Measurements from ENCODE around the gene PARPBP. TPM values are rescaled to one million over a fixed set of nuclear protein-coding genes. Genes with fewer than 3 reads are reported as not detected.

The PARPBP gene
- total RNA-seq (2021; fragmentation: NEBNext Ultra II Directional; extraction: Animal tissue kit (Norgen Biotek cat#: 25700)), result 33.2 and 38.1 TPM in 2 replicates
- 5.3 and 10.9 TPM in 2 replicates for polyA plus RNA-seq (2011; rRNA removed)
- polyA plus RNA-seq (2011; cell fraction: cytosol; rRNA removed), result 16.8 TPM
- 5.2 TPM for polyA plus RNA-seq (2011; cell fraction: nucleus; rRNA removed)
- polyA plus RNA-seq (2012, experiment 1 of 2), result 14.8 to 22.9 TPM (median 15.8 TPM) in 4 replicates
- 3.8 TPM for polyA plus RNA-seq (2012, experiment 2 of 2)
- polyA plus RNA-seq (2013, experiment 1 of 2), result 19.9 TPM
- 20.2 TPM for polyA plus RNA-seq (2013, experiment 2 of 2)
- polyA minus RNA-seq (2011; rRNA and poly(A)+ RNA removed), result 18.7 and 22.7 TPM in 2 replicates
- 8.0 TPM for polyA minus RNA-seq (2011; cell fraction: cytosol; rRNA and poly(A)+ RNA removed)
- polyA minus RNA-seq (2011; cell fraction: nucleus; rRNA and poly(A)+ RNA removed), result 40.6 TPM
- long read RNA-seq, experiment 1, partial matches to known transcripts, result 18 of 37 reads
- long read RNA-seq, experiment 1, other reads (novel, unspliced or antisense), result 17 of 37 reads
- long read RNA-seq, experiment 2, partial matches to known transcripts, result 8 of 43 reads
- long read RNA-seq, experiment 2, other reads (novel, unspliced or antisense), result 26 of 43 reads

GRCh38 chr12:102119674-102120563, at the start of gene PARPBP, which contains the start of gene NUP37:
Gene PARPBP (plus strand): TSS chr12:102120183. CDS start chr12:102123889, 3,706 bp downstream.
Gene NUP37 (minus strand): TSS chr12:102120114. CDS start chr12:102118518, 1,596 bp downstream.
- POLR2A ChIA-PET (ENCODE audit: partially characterized antibody), result interaction anchor here (0.6 to 1.9 kb wide), 5 partner anchors 10 to 230 kb away, joined by 3 to 5 read pairs (median 3); no protein-coding TSS in a partner anchor
- Histone ChIP-seq H3K27ac (ENCODE audit: low read depth, low read length) (peak within 1 kb of the TSS; percentile 85), H3K79me1 (ENCODE audit: low read depth, low read length) (0 out of 2 replicates have a peak, but pooled peaks cover 4% of the 10 kb centered on the region)
- TF ChIP-seq EP300 (IDR thresholded peaks at IDR 0.05; ENCODE audit: borderline replicate concordance in 1 of 2, low read depth in 2 of 2, low read length in 2 of 2) (peak in 1 of 2 experiments; percentile 68; a peak in 1 of 3 replicates), POLR2A (IDR thresholded peaks at IDR 0.05; ENCODE audit: control extremely low read depth in 1 of 2, low read depth in 2 of 2, low read length in 2 of 2) (peak; percentile 88 to 98), CTBP2 (IDR thresholded peaks at IDR 0.05; ENCODE audit: borderline replicate concordance, insufficient read depth, insufficient read length, low read length) (peak; percentile 61), NRF1 (IDR thresholded peaks at IDR 0.05; ENCODE audit: low read depth, low read length) (no peak), ATF2 (IDR thresholded peaks at IDR 0.05; ENCODE audit: low read length) (peak; percentile 74), SIRT6 (IDR thresholded peaks at IDR 0.05; ENCODE audit: low read length) (no peak)

More at GRCh38 chr12:102119674-102120563, at the start of gene PARPBP, which contains the start of gene NUP37:
- DNase-seq (ENCODE audit: low read depth in 1 of 2, low spot score in 2 of 2) (peak; percentile 76 to 92), FAIRE-seq (no peak)
- CTCF ChIA-PET (ENCODE audit: partially characterized antibody), result interaction anchor here (0.8 kb wide), 1 partner anchor 291 kb away, joined by 3 read pairs; no protein-coding TSS in a partner anchor
- Histone ChIP-seq H2BK5ac (ENCODE audit: low read depth, low read length) (peak within 1 kb of the TSS; percentile 72), H3K23me2 (ENCODE audit: low read depth, low read length) (peaks cover 12% of the 10 kb centered on the region; the same call in 1 of the 2 replicates), H3K36me3 (ENCODE audit: control insufficient read depth in 2 of 4, insufficient read depth in 4 of 4, low read length in 3 of 4) (peaks cover 2 to 28% (median 7%) of the 10 kb centered on the region in 4 experiments; a peak in 6 of 8 replicates), H3K14ac (ENCODE audit: insufficient read length) (no peak within 1 kb of the TSS), H2BK20ac (ENCODE audit: low read length) (no peak within 1 kb of the TSS), H3K56ac (replicated peaks; ENCODE audit: insufficient read length, low read depth, low read length) (peak within 1 kb of the TSS; percentile 52), H2AK5ac (ENCODE audit: low read depth, low read length) (no peak within 1 kb of the TSS; the same call in 1 of the 2 replicates), H4K8ac (ENCODE audit: extremely low read depth, insufficient read depth, low read length) (peak within 1 kb of the TSS; percentile 97), H4K91ac (replicated peaks; ENCODE audit: insufficient read length, low read length) (peak within 1 kb of the TSS; percentile 84), H3K23ac (ENCODE audit: insufficient read length) (no peak within 1 kb of the TSS), H2BK15ac (ENCODE audit: low read length) (no peak within 1 kb of the TSS), H3K4me3 (ENCODE audit: extremely low read depth in 1 of 4, insufficient read depth in 2 of 4, low read depth in 3 of 4, low read length in 4 of 4) (peak within 1 kb of the TSS; percentile 74 to 99 (median 82)), H3K79me2 (ENCODE audit: control insufficient read depth in 1 of 2, insufficient read depth in 2 of 2, low read length in 2 of 2) (peaks cover 5 to 52% of the 10 kb centered on the region in 2 experiments), H3K27me3 (replicated peaks in 1 of 4; ENCODE audit: control insufficient read depth in 3 of 4, extremely low read depth in 1 of 4, insufficient read depth in 3 of 4, low read length in 3 of 4) (no peaks in the 10 kb centered on the region), H2BK120ac (replicated peaks; ENCODE audit: low read depth, low read length) (peak within 1 kb of the TSS; percentile 94), H3K4me1 (replicated peaks in 1 of 4; ENCODE audit: control insufficient read depth in 3 of 4, insufficient read depth in 4 of 4, low read length in 3 of 4) (peaks cover 0 to 4% (median 3%) of the 10 kb centered on the region in 4 experiments; a peak in 3 of 7 replicates), H3K18ac (ENCODE audit: extremely low read depth, low read length) (peak within 1 kb of the TSS; percentile 88; the same call in 1 of the 2 replicates), H3K4ac (replicated peaks; ENCODE audit: insufficient read length, low read depth, low read length) (peak within 1 kb of the TSS; percentile 21), H2BK12ac (ENCODE audit: low read depth, low read length) (peak within 1 kb of the TSS; percentile 18), H3K9ac (replicated peaks in 1 of 4; ENCODE audit: extremely low read depth in 1 of 4, low read depth in 3 of 4, low read length in 3 of 4) (peak within 1 kb of the TSS; percentile 82 to 95 (median 90)), H4K5ac (ENCODE audit: insufficient read length, low read depth, low read length) (peak within 1 kb of the TSS; percentile 89), H3K9me3 (ENCODE audit: insufficient read depth in 2 of 2, low read depth in 1 of 2, low read length in 1 of 2) (no peaks in the 10 kb centered on the region), H3K4me2 (ENCODE audit: insufficient read depth in 1 of 2, low read depth in 2 of 2, low read length in 2 of 2) (peak within 1 kb of the TSS; percentile 78 to 87), H2AFZ (ENCODE audit: low read length) (peak within 1 kb of the TSS; percentile 99), H4K20me1 (replicated peaks in 1 of 2; ENCODE audit: control insufficient read depth in 1 of 2, insufficient read depth in 2 of 2, low read length in 2 of 2) (peaks cover 2% of the 10 kb centered on the region in 2 experiments)
- WGBS, 2 experiments (ENCODE audit: extremely low coverage in 1 of 2, insufficient coverage in 1 of 2, insufficient read length in 1 of 2, insufficient replicate concordance in 2 of 2, low coverage in 1 of 2, low lambda C conversion rate in 2 of 2, missing lambda C conversion rate in 1 of 2), result 1% methylated on average over 55 of the region's 62 CpGs; no CpG with 5 or more reads in 1 of the 2 experiments
